C4-2B (cell line): ENCODE data around the gene HLA-G.

Source experiments
- ZFX ChIP-seq: fragments of 450-650 bp; IDR thresholded peaks from 2 replicates; pipeline ENCODE4 v1.6.1; 2017
- TF ChIP-seq, protein P1 (sequence below): fragments of 450-650 bp; conservative IDR thresholded peaks from 2 replicates; pipeline ENCODE4 v1.5.1; 2017; ENCODE audit warnings: mild to moderate bottlenecking

- TF ChIP-seq, protein P1, sequence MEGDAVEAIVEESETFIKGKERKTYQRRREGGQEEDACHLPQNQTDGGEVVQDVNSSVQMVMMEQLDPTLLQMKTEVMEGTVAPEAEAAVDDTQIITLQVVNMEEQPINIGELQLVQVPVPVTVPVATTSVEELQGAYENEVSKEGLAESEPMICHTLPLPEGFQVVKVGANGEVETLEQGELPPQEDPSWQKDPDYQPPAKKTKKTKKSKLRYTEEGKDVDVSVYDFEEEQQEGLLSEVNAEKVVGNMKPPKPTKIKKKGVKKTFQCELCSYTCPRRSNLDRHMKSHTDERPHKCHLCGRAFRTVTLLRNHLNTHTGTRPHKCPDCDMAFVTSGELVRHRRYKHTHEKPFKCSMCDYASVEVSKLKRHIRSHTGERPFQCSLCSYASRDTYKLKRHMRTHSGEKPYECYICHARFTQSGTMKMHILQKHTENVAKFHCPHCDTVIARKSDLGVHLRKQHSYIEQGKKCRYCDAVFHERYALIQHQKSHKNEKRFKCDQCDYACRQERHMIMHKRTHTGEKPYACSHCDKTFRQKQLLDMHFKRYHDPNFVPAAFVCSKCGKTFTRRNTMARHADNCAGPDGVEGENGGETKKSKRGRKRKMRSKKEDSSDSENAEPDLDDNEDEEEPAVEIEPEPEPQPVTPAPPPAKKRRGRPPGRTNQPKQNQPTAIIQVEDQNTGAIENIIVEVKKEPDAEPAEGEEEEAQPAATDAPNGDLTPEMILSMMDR, result no peak
- no peak for TF ChIP-seq ZFX
Observed at GRCh38 chr6:29875257-29875656, 47.6 kb downstream of the HLA-G start.
